Endothelial cell of umbilical vein (primary cell): Measurements from ENCODE around the gene NBEA. TPM values are rescaled to one million over a fixed set of nuclear protein-coding genes. Genes with fewer than 3 reads are reported as not detected.

Experiments used
- BruUV-seq: library from RNA; stranded (reverse); fragments of 400-500 nt; replicated peaks from 2 replicates; lab custom pipeline; 2021; lab: Mats Ljungman, UMichigan
- CTCF ChIA-PET: fragments of 300-600, 350-600 bp; sonication (Branson Sonifier 250); formaldehyde crosslinking; loops from one replicate; lab custom pipeline; 2021; ENCODE audit warnings: antibody characterized with exemption, inconsistent platforms; lab: Charles Lee
- POLR2A ChIA-PET: fragments of 300-600, 350-600 bp; sonication (Branson Sonifier 250); formaldehyde crosslinking; loops from one replicate; lab custom pipeline; 2021; ENCODE audit warnings: antibody characterized with exemption, inconsistent platforms; lab: Charles Lee
- DNase-seq: peaks from one replicate; pipeline ENCODE4 v3.0.0-alpha.2; 2011; ENCODE audit warnings: low read depth, low spot score
- FAIRE-seq: peaks from 2 replicates; lab custom pipeline; 2011; peaks lifted over from hg19 to GRCh38; lab: Jason Lieb, UNC
- H2AFZ ChIP-seq: 2 replicates; pipeline ENCODE4 v1.6.0; 2012; ENCODE audit warnings: low read depth, low read length, control low read depth, inconsistent platforms
- H3K27ac ChIP-seq: 2 replicates; pipeline ENCODE4 v1.5.1; 2011; ENCODE audit warnings: low read depth, mild to moderate bottlenecking, control low read depth, low read length, moderate library complexity; ENCODE audit not compliant: insufficient read depth
- H3K27me3 ChIP-seq, 2 experiments: 2 replicates each; pipeline versions ENCODE4 v1.6.0 to v1.6.1; 2011; ENCODE audit warnings: low read length in 2 of 2, mixed read lengths in 1 of 2; ENCODE audit not compliant: control insufficient read depth in 2 of 2, insufficient read depth in 2 of 2
- H3K36me3 ChIP-seq, 2 experiments: 2 replicates in 1 of 2; 3 replicates in 1 of 2; pipeline ENCODE4 v1.5.1; 2011; ENCODE audit warnings: low read length in 2 of 2, mild to moderate bottlenecking in 1 of 2, moderate library complexity in 1 of 2; ENCODE audit not compliant: control insufficient read depth in 2 of 2, insufficient read depth in 2 of 2; ENCODE audit errors: extremely low read depth in 1 of 2
- H3K4me1 ChIP-seq: 3 replicates; pipeline ENCODE4 v1.5.1; 2011; ENCODE audit warnings: mild to moderate bottlenecking, low read length; ENCODE audit not compliant: control insufficient read depth, insufficient read depth; ENCODE audit errors: extremely low read depth
- H3K4me2 ChIP-seq: 2 replicates; pipeline ENCODE4 v1.6.1; 2011; ENCODE audit warnings: low read length, control low read depth, mixed read lengths; ENCODE audit not compliant: insufficient read depth
- H3K4me3 ChIP-seq, 3 experiments: fragments of 200-600 bp in 1 of 3; sonication (generic), shearing (Covaris generic) in 1 of 3; replicated peaks in 1 of 3; 2 replicates each; pipeline ENCODE4 v1.5.1; 2011 to 2016; ENCODE audit warnings: control low read depth in 3 of 3, low read length in 3 of 3, mild to moderate bottlenecking in 2 of 3, inconsistent platforms in 1 of 3, low read depth in 1 of 3, moderate library complexity in 1 of 3; ENCODE audit not compliant: insufficient read depth in 1 of 3
- H3K79me2 ChIP-seq: 2 replicates; pipeline ENCODE4 v1.6.0; 2012; ENCODE audit warnings: low read length, inconsistent platforms; ENCODE audit not compliant: control insufficient read depth, insufficient read depth
- H3K9ac ChIP-seq: replicated peaks from 2 replicates; pipeline ENCODE3; 2011; ENCODE audit warnings: low read length, control low read depth; ENCODE audit not compliant: insufficient read depth; ENCODE audit errors: extremely low read depth
- H3K9me1 ChIP-seq: replicated peaks from 3 replicates; pipeline ENCODE4 v1.6.0; 2011; ENCODE audit warnings: mild to moderate bottlenecking, low read length; ENCODE audit not compliant: control insufficient read depth, insufficient read depth; ENCODE audit errors: extremely low read depth
- H3K9me3 ChIP-seq: replicated peaks from 2 replicates; pipeline ENCODE4 v1.5.1; 2012; ENCODE audit warnings: low read length, inconsistent platforms; ENCODE audit not compliant: control insufficient read depth, insufficient read depth
- H4K20me1 ChIP-seq: replicated peaks from 2 replicates; pipeline ENCODE3; 2011; ENCODE audit warnings: mild to moderate bottlenecking, low read length; ENCODE audit not compliant: control insufficient read depth, insufficient read depth; ENCODE audit errors: extremely low read depth
- EZH2 ChIP-seq: IDR thresholded peaks from 2 replicates; pipeline ENCODE4 v1.6.1; 2012; ENCODE audit warnings: borderline replicate concordance, low read depth, mild to moderate bottlenecking, moderate library complexity, low read length, inconsistent platforms; ENCODE audit not compliant: severe bottlenecking
- FOS ChIP-seq: IDR thresholded peaks from 2 replicates; pipeline ENCODE4 v1.6.1; 2011; ENCODE audit warnings: mild to moderate bottlenecking, low read length, moderate library complexity, borderline replicate concordance; ENCODE audit not compliant: insufficient read depth
- GATA2 ChIP-seq: IDR thresholded peaks from 2 replicates; pipeline ENCODE4 v1.7.0; 2011; ENCODE audit warnings: low read depth, mild to moderate bottlenecking, moderate library complexity, mixed read lengths, low read length; ENCODE audit not compliant: insufficient read length, insufficient read depth
- JUN ChIP-seq: IDR thresholded peaks from 2 replicates; pipeline ENCODE4 v1.6.1; 2011; ENCODE audit warnings: borderline replicate concordance, low read depth; ENCODE audit not compliant: insufficient read length, insufficient read depth
- MYC ChIP-seq: IDR thresholded peaks from one replicate; pipeline ENCODE4 v1.6.1; 2011; ENCODE audit warnings: mild to moderate bottlenecking, low read depth, low read length
- POLR2A ChIP-seq: IDR thresholded peaks from 2 replicates; pipeline ENCODE4 v1.6.1; 2012; ENCODE audit warnings: low read depth, mild to moderate bottlenecking, control low read depth, low read length
- POLR2AphosphoS5 ChIP-seq: IDR thresholded peaks from 2 replicates; pipeline ENCODE4 v1.6.1; 2012; ENCODE audit warnings: low read depth, mild to moderate bottlenecking, control low read depth, low read length, moderate library complexity; ENCODE audit not compliant: insufficient read depth
- dilution Hi-C: fragments of 300-500 bp; cut with MboI; formaldehyde crosslinking; loops from one replicate; pipeline ENCODE4 v1.15.0; 2019; ENCODE audit warnings: low sequenced_read_pairs; ENCODE audit not compliant: extremely low pct_ligation_motif_present
- intact Hi-C: fragments of 100-400 bp; cut with micrococcal nuclease; formaldehyde crosslinking; loops from one replicate; pipeline ENCODE4 v1.10.0; 2022
- polyA plus RNA-seq, 4 experiments: library from polyadenylated mRNA; depleted of rRNA in 3 of 4; stranded (reverse) in 3 of 4; unstranded in 1 of 4; fragments of >200 nt; gene quantifications; 2 replicates each; pipeline versions ENCODE4 v1.2.1 to v1.2.3, GENCODE V29; 2011 to 2012; ENCODE audit warnings: missing spikeins in 1 of 4
- total RNA-seq: library from RNA; stranded (reverse); gene quantifications from 2 replicates; pipeline ENCODE4 v1.2.3, GENCODE V29; 2021
- TF ChIP-seq, protein P1 (sequence below): IDR thresholded peaks from 2 replicates; pipeline ENCODE4 v1.6.1; 2011; ENCODE audit not compliant: insufficient read depth, insufficient read length
- TF ChIP-seq, protein P2 (sequence below), 2 donors: IDR thresholded peaks; 1 replicate in 1 of 2; 2 replicates in 1 of 2; pipeline ENCODE4 v1.5.1; 2011; ENCODE audit warnings: low read length in 2 of 2, mild to moderate bottlenecking in 2 of 2, moderate library complexity in 2 of 2, control low read depth in 1 of 2, inconsistent platforms in 1 of 2, low read depth in 1 of 2; ENCODE audit not compliant: insufficient read depth in 1 of 2; ENCODE audit errors: extremely low read depth in 1 of 2

Gene NBEA
- total and polyA plus RNA-seq, 2 donors (not counting 3 experiments of a cell fraction or from before 2014, with no cell fraction given), result 3.0 to 4.8 TPM

DNA sequence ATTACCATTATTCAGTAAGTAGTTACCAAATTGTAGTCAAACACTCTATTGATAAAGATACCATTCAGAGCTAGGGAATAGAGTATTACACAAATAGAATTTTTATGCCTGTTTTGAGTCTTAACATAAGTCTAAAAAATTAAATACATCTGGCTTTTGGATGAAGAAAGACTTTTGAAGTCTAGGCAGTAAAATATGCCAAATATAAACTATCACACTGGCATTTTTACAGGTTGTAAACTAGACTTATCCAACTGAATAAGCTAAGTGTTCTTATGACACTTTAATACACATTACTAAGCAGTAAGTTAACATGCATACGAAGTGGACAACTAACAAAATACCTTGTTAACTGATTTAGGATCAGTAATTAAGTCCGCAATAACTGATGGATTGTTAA lies 425.5 kb downstream of the NBEA start:
- dilution Hi-C loops, result no loop called here
- CTCF ChIA-PET, result interaction anchor here (1.2 kb wide), 1 partner anchor 10 kb away, joined by 3 read pairs; no protein-coding TSS in a partner anchor
- POLR2A ChIA-PET, result no interaction called here

More for the DNA sequence above, 425.5 kb downstream of the NBEA start:
- H3K36me3 ChIP-seq, result no peaks in the 10 kb centered on the region
- no peak overlapping the region for H3K4me3 ChIP-seq
- TF ChIP-seq JUN (no peak), POLR2AphosphoS5 (no peak), MYC (no peak), EZH2 (no peak), POLR2A (no peak), FOS (no peak), GATA2 (no peak)
- TF ChIP-seq, protein P1, sequence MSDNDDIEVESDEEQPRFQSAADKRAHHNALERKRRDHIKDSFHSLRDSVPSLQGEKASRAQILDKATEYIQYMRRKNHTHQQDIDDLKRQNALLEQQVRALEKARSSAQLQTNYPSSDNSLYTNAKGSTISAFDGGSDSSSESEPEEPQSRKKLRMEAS, result no peak
- TF ChIP-seq, protein P2, sequence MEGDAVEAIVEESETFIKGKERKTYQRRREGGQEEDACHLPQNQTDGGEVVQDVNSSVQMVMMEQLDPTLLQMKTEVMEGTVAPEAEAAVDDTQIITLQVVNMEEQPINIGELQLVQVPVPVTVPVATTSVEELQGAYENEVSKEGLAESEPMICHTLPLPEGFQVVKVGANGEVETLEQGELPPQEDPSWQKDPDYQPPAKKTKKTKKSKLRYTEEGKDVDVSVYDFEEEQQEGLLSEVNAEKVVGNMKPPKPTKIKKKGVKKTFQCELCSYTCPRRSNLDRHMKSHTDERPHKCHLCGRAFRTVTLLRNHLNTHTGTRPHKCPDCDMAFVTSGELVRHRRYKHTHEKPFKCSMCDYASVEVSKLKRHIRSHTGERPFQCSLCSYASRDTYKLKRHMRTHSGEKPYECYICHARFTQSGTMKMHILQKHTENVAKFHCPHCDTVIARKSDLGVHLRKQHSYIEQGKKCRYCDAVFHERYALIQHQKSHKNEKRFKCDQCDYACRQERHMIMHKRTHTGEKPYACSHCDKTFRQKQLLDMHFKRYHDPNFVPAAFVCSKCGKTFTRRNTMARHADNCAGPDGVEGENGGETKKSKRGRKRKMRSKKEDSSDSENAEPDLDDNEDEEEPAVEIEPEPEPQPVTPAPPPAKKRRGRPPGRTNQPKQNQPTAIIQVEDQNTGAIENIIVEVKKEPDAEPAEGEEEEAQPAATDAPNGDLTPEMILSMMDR (IDR thresholded peaks at IDR 0.05; ENCODE audit: extremely low read depth in 1 of 2, insufficient read depth in 1 of 2, low read depth in 1 of 2, low read length in 2 of 2), result no peak
- FAIRE-seq (no peak), DNase-seq (no peak)
- H3K9me3 ChIP-seq, result no peaks in the 10 kb centered on the region
- H3K4me1 ChIP-seq, result no peaks in the 10 kb centered on the region
- no peak overlapping the region for H3K4me2 ChIP-seq
- H3K9ac ChIP-seq, result no peak overlapping the region
- H3K9me1 ChIP-seq, result no peaks in the 10 kb centered on the region
- BruUV-seq, result no TSS peak
- no peak overlapping the region for H2AFZ ChIP-seq
- no peaks in the 10 kb centered on the region for H3K27me3 ChIP-seq
- no peak overlapping the region for H3K27ac ChIP-seq
- no peaks in the 10 kb centered on the region for H4K20me1 ChIP-seq
- H3K79me2 ChIP-seq, result no peaks in the 10 kb centered on the region
- intact Hi-C loops, result no loop called here
